Smooth muscle cell (in vitro differentiated cells): Measurements from ENCODE around the gene TFDP3. TPM values are rescaled to one million over a fixed set of nuclear protein-coding genes. Genes with fewer than 3 reads are reported as not detected.

Experiments used
- DNase-seq: peaks from one replicate; lab custom pipeline; 2025; ENCODE audit not compliant: unreplicated experiment; lab: John Stamatoyannopoulos, UW
- H2AFZ ChIP-seq: fragments of 200-600 bp; sonication (generic); 2 replicates; pipeline ENCODE4 v1.6.0; 2016; ENCODE audit warnings: antibody characterized with exemption, low read depth, mild to moderate bottlenecking
- H3F3A ChIP-seq: fragments of 200-600 bp; sonication (generic); 2 replicates; pipeline ENCODE4 v1.6.0; 2017; ENCODE audit warnings: antibody characterized with exemption, low read depth
- H3K27ac ChIP-seq: fragments of 200-600 bp; sonication (generic); 2 replicates; pipeline ENCODE4 v1.5.1; 2016; ENCODE audit warnings: low read depth, mild to moderate bottlenecking
- H3K27me3 ChIP-seq: fragments of 200-600 bp; sonication (generic); 2 replicates; pipeline ENCODE4 v1.6.1; 2016; ENCODE audit warnings: low read depth, mild to moderate bottlenecking
- H3K36me3 ChIP-seq: fragments of 200-600 bp; sonication (generic); 2 replicates; pipeline ENCODE4 v1.5.1; 2016; ENCODE audit warnings: low read depth
- H3K4me1 ChIP-seq: fragments of 200-600 bp; sonication (generic); 2 replicates; pipeline ENCODE4 v1.5.1; 2016; ENCODE audit warnings: low read depth
- H3K4me2 ChIP-seq: fragments of 200-600 bp; sonication (generic); 2 replicates; pipeline ENCODE4 v1.6.0; 2016; ENCODE audit warnings: mild to moderate bottlenecking
- H3K4me3 ChIP-seq: fragments of 200-600 bp; sonication (generic); 2 replicates; pipeline ENCODE4 v1.5.1; 2016; ENCODE audit warnings: mild to moderate bottlenecking
- H3K79me2 ChIP-seq: fragments of 200-600 bp; sonication (generic); 2 replicates; pipeline ENCODE4 v1.6.0; 2016; ENCODE audit warnings: low read depth, mild to moderate bottlenecking
- H3K9ac ChIP-seq: fragments of 200-600 bp; sonication (generic); 2 replicates; pipeline ENCODE4 v1.6.0; 2016; ENCODE audit warnings: low read depth
- H3K9me3 ChIP-seq: fragments of 200-600 bp; sonication (generic); replicated peaks from 2 replicates; pipeline ENCODE4 v1.5.1; 2016; ENCODE audit warnings: low read depth
- H4K20me1 ChIP-seq: fragments of 200-600 bp; sonication (generic); 2 replicates; pipeline ENCODE4 v1.6.0; 2016; ENCODE audit warnings: low read depth
- WGBS: methylation state at CpG from one replicate; pipeline ENCODE4 v1.1.7; 2016; ENCODE audit warnings: low lambda C conversion rate; 5-methylcytosine and 5-hydroxymethylcytosine counted together
- polyA plus RNA-seq: library from polyadenylated mRNA; unstranded; fragments of >200 nt; fragmentation: Nextera tagmentation; extraction: Ambion mirVana; gene quantifications from 2 replicates; pipeline ENCODE4 v1.2.1, GENCODE V29; 2016
- total RNA-seq: library from RNA; depleted of rRNA; stranded (reverse); fragments of >200 nt; gene quantifications from 2 replicates; pipeline ENCODE4 v1.2.3, GENCODE V29; 2014
- TF ChIP-seq, protein P1 (sequence below): fragments of 200-600 bp; sonication (generic); IDR thresholded peaks from 2 replicates; pipeline ENCODE4 v1.5.1; 2017; ENCODE audit warnings: borderline replicate concordance, mild to moderate bottlenecking, antibody characterized with exemption; ENCODE audit not compliant: insufficient read depth, poor library complexity, severe bottlenecking

The TFDP3 gene
- total and polyA plus RNA-seq, 2 experiments from 2014 or later: not detected

DNA sequence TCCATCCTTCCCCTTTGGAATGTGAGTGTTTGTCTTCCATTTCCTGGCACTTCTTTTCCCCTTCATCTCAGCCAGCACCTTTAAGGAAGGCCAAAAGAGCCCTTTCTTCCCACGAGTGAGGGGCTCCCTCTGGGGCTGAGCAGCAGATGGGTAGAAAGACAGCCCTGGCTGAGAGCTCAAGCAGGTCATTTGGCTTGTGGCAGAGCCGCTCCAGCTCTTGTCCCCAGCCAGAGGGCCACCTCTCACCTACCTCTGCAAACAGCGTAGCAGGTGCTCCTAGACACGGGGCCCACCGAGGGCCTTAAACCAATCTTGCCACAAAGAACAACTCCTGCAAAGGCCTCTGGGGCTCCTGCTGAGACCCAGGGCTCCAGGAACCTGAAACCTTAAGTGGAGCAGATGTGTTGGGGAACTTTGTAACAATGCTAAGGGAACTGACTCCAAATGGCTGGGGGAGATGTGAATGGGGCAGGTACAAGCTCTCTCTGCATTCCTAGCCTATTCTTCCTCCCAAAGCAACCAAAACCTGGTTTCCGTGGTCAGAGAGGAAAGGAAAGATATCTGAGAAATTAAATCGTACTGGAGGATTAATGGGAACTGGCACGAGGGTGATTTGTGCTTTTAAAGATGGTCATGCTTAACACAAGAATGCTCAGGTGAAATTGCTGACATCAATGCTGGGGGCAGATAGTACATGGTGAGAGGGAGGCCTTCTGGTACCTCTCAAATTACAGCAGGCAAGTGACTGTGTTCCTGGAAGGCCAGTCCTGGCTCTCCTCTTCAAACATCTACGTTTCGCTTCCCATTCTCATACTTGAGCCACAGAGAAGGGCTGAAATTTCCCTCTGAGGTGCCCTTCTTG, 27.0 kb downstream of the TFDP3 start:
- no peaks in the 10 kb centered on the region for H3K4me1 ChIP-seq
- no peak overlapping the region for H3K9ac ChIP-seq
- H3K4me3 ChIP-seq: no peak overlapping the region
- no peaks in the 10 kb centered on the region for H3K9me3 ChIP-seq
- TF ChIP-seq, protein P1, sequence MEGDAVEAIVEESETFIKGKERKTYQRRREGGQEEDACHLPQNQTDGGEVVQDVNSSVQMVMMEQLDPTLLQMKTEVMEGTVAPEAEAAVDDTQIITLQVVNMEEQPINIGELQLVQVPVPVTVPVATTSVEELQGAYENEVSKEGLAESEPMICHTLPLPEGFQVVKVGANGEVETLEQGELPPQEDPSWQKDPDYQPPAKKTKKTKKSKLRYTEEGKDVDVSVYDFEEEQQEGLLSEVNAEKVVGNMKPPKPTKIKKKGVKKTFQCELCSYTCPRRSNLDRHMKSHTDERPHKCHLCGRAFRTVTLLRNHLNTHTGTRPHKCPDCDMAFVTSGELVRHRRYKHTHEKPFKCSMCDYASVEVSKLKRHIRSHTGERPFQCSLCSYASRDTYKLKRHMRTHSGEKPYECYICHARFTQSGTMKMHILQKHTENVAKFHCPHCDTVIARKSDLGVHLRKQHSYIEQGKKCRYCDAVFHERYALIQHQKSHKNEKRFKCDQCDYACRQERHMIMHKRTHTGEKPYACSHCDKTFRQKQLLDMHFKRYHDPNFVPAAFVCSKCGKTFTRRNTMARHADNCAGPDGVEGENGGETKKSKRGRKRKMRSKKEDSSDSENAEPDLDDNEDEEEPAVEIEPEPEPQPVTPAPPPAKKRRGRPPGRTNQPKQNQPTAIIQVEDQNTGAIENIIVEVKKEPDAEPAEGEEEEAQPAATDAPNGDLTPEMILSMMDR: no peak
- H3F3A ChIP-seq: no peaks in the 10 kb centered on the region
- WGBS: 74% methylated on average over 10 of the region's 10 CpGs
- H4K20me1 ChIP-seq: no peaks in the 10 kb centered on the region
- H2AFZ ChIP-seq: no peak overlapping the region
- no peak overlapping the region for H3K4me2 ChIP-seq
- no peaks in the 10 kb centered on the region for H3K36me3 ChIP-seq
- DNase-seq: no peak
- no peaks in the 10 kb centered on the region for H3K27me3 ChIP-seq
- H3K79me2 ChIP-seq: no peaks in the 10 kb centered on the region
- no peak overlapping the region for H3K27ac ChIP-seq

- TF ChIP-seq, protein P1: no peak
- Histone ChIP-seq H3K27ac (no peak overlapping the region), H3K27me3 (no peaks in the 10 kb centered on the region), H3K4me1 (no peaks in the 10 kb centered on the region), H2AFZ (no peak overlapping the region), H3K4me3 (no peak overlapping the region), H3K4me2 (no peak overlapping the region), H4K20me1 (no peaks in the 10 kb centered on the region), H3K79me2 (no peaks in the 10 kb centered on the region), H3K9me3 (no peaks in the 10 kb centered on the region), H3K9ac (no peak overlapping the region), H3F3A (no peaks in the 10 kb centered on the region), H3K36me3 (no peaks in the 10 kb centered on the region)
- DNase-seq: no peak
- WGBS: 77% methylated on average over 8 of the region's 8 CpGs
Observed at GRCh38 chrX:133189195-133189594, 29.0 kb downstream of the TFDP3 start.

- Histone ChIP-seq H2AFZ (no peak overlapping the region), H3K27me3 (no peaks in the 10 kb centered on the region), H3K9ac (no peak overlapping the region), H3K9me3 (no peaks in the 10 kb centered on the region), H3K27ac (no peak overlapping the region), H4K20me1 (no peaks in the 10 kb centered on the region), H3K4me3 (no peak overlapping the region), H3K4me2 (no peak overlapping the region), H3F3A (no peaks in the 10 kb centered on the region), H3K4me1 (no peaks in the 10 kb centered on the region), H3K79me2 (no peaks in the 10 kb centered on the region), H3K36me3 (no peaks in the 10 kb centered on the region)
- DNase-seq: no peak
- 76% methylated on average over 3 of the region's 3 CpGs for WGBS
- TF ChIP-seq, protein P1: no peak
Observed at GRCh38 chrX:133188631-133189030, 29.5 kb downstream of the TFDP3 start.

GRCh38 chrX:133185938-133186337, 32.2 kb downstream of the TFDP3 start:
- H3K4me3 ChIP-seq: no peak overlapping the region
- H4K20me1 ChIP-seq: no peaks in the 10 kb centered on the region
- no peak overlapping the region for H3K4me2 ChIP-seq
- no peaks in the 10 kb centered on the region for H3K27me3 ChIP-seq
- H3K9ac ChIP-seq: no peak overlapping the region
- H3K36me3 ChIP-seq: no peaks in the 10 kb centered on the region
- H3K27ac ChIP-seq: no peak overlapping the region
- DNase-seq: no peak
- no peaks in the 10 kb centered on the region for H3K4me1 ChIP-seq
- no peaks in the 10 kb centered on the region for H3K79me2 ChIP-seq
- H2AFZ ChIP-seq: no peak overlapping the region
- no peaks in the 10 kb centered on the region for H3F3A ChIP-seq
- no peaks in the 10 kb centered on the region for H3K9me3 ChIP-seq
- WGBS: 74% methylated on average over 2 of the region's 2 CpGs
- TF ChIP-seq, protein P1: no peak
